WTC11 (cell line): Measurements from ENCODE around the gene POMGNT1. TPM values are rescaled to one million over a fixed set of nuclear protein-coding genes. Genes with fewer than 3 reads are reported as not detected.
A peak's percentile ranks its signal among the peaks of the same experiment; 100 is the strongest.

ENCODE experiments used
- ATAC-seq: fragments of 200-7000 bp; cut with Tn5 transposase; 2 replicates; pipeline ENCODE4 v1.10.0; 2021; ENCODE audit warnings: mild to moderate bottlenecking, moderate library complexity
- CTCF ChIA-PET: fragments of 300-600 bp; sonication (Branson Sonifier 250); formaldehyde crosslinking; loops from one replicate; lab custom pipeline; 2021; ENCODE audit warnings: antibody characterized with exemption; lab: Charles Lee
- POLR2A ChIA-PET: fragments of 350-600 bp; sonication (Branson Sonifier 250); formaldehyde crosslinking; loops from one replicate; lab custom pipeline; 2021; ENCODE audit warnings: antibody characterized with exemption; lab: Charles Lee
- DNase-seq: peaks from one replicate; pipeline ENCODE4 v3.0.0; 2021; ENCODE audit warnings: low spot score
- H3K27ac Mint-ChIP-seq: 2 replicates; pipeline ENCODE4 v1.8.0; 2021; ENCODE audit warnings: mixed read lengths
- H3K27me3 Mint-ChIP-seq: 2 replicates; pipeline ENCODE4 v1.8.0; 2021; ENCODE audit warnings: low read depth, mild to moderate bottlenecking, moderate library complexity, mixed read lengths
- H3K36me3 Mint-ChIP-seq: 2 replicates; pipeline ENCODE4 v1.8.0; 2021; ENCODE audit warnings: mixed read lengths
- H3K4me1 Mint-ChIP-seq: 2 replicates; pipeline ENCODE4 v1.8.0; 2022; ENCODE audit warnings: mixed read lengths
- H3K4me3 Mint-ChIP-seq: 2 replicates; pipeline ENCODE4 v1.8.0; 2021; ENCODE audit warnings: mild to moderate bottlenecking, moderate library complexity, mixed read lengths
- H3K9me3 Mint-ChIP-seq: 2 replicates; pipeline ENCODE4 v1.8.0; 2021; ENCODE audit warnings: mixed read lengths
- AR ChIP-seq: fragments of 250-450 bp; sonication (Bioruptor Pico); IDR thresholded peaks from 2 replicates; pipeline ENCODE4 v1.9.0; 2021; ENCODE audit warnings: mild to moderate bottlenecking
- CBFB ChIP-seq: sonication (generic); formaldehyde crosslinking; IDR thresholded peaks from 2 replicates; pipeline ENCODE4 v1.8.1; 2022; ENCODE audit warnings: mild to moderate bottlenecking, low read depth, missing genetic modification reagents
- CDX4 ChIP-seq: fragments of 250-450 bp; sonication (Bioruptor Pico); IDR thresholded peaks from 2 replicates; pipeline ENCODE4 v1.9.0; 2021; ENCODE audit warnings: moderate library complexity, mild to moderate bottlenecking, inconsistent platforms, borderline replicate concordance
- E2F5 ChIP-seq: sonication (generic); formaldehyde crosslinking; IDR thresholded peaks from 2 replicates; pipeline ENCODE4 v1.8.1; 2022; ENCODE audit warnings: mild to moderate bottlenecking, moderate library complexity, missing genetic modification reagents
- ELF4 ChIP-seq: sonication (generic); formaldehyde crosslinking; IDR thresholded peaks from 2 replicates; pipeline ENCODE4 v1.8.1; 2022; ENCODE audit warnings: low read depth, mild to moderate bottlenecking, moderate library complexity, missing genetic modification reagents
- ETV6 ChIP-seq: sonication (generic); formaldehyde crosslinking; IDR thresholded peaks from 2 replicates; pipeline ENCODE4 v1.8.1; 2022; ENCODE audit warnings: mild to moderate bottlenecking, missing genetic modification reagents
- JAZF1 ChIP-seq: fragments of 250-450 bp; sonication (Bioruptor Pico); IDR thresholded peaks from 2 replicates; pipeline ENCODE4 v1.9.0; 2021; ENCODE audit warnings: moderate library complexity, mild to moderate bottlenecking, inconsistent platforms
- PREB ChIP-seq: sonication (generic); formaldehyde crosslinking; IDR thresholded peaks from 2 replicates; pipeline ENCODE4 v1.8.1; 2022; ENCODE audit warnings: mild to moderate bottlenecking, missing genetic modification reagents, moderate library complexity, borderline replicate concordance
- SMAD3 ChIP-seq: sonication (generic); formaldehyde crosslinking; IDR thresholded peaks from 2 replicates; pipeline ENCODE4 v1.8.0; 2022; ENCODE audit warnings: missing genetic modification reagents, mild to moderate bottlenecking, borderline replicate concordance
- SMAD4 ChIP-seq: sonication (generic); formaldehyde crosslinking; IDR thresholded peaks from 2 replicates; pipeline ENCODE4 v1.8.0; 2022; ENCODE audit warnings: mild to moderate bottlenecking, missing genetic modification reagents
- ZNF263 ChIP-seq: sonication (generic); formaldehyde crosslinking; IDR thresholded peaks from 2 replicates; pipeline ENCODE4 v1.8.1; 2022; ENCODE audit warnings: low read depth, mild to moderate bottlenecking, moderate library complexity, missing genetic modification reagents
- ZNF281 ChIP-seq: sonication (generic); formaldehyde crosslinking; IDR thresholded peaks from 2 replicates; pipeline ENCODE4 v1.8.0; 2023; ENCODE audit warnings: mild to moderate bottlenecking, missing genetic modification reagents
- ZNF512 ChIP-seq: sonication (generic); formaldehyde crosslinking; IDR thresholded peaks from 2 replicates; pipeline ENCODE4 v1.8.1; 2022; ENCODE audit warnings: missing genetic modification reagents, borderline replicate concordance
- total RNA-seq: library from RNA; stranded (reverse); gene quantifications from 3 replicates; pipeline ENCODE4 v1.2.3, GENCODE V29; 2021

POMGNT1 gene
- total RNA-seq, 1 experiment from 2014 or later = 42.5 TPM

GRCh38 chr1:46172321-46172720 lies 25.9 kb downstream of the POMGNT1 start (continued):
- TF ChIP-seq CDX4 (CRISPR knock-in tag) = no peak

GRCh38 chr1:46171871-46172270 lies 26.4 kb downstream of the POMGNT1 start:
- no peak overlapping the region for H3K4me3 Mint-ChIP-seq
- peak; percentile 38 for ATAC-seq
- H3K4me1 Mint-ChIP-seq = peaks cover 19% of the 10 kb centered on the region
- no peak for DNase-seq
- H3K27ac Mint-ChIP-seq = no peak overlapping the region
- H3K27me3 Mint-ChIP-seq = peaks cover 32% of the 10 kb centered on the region
- no peaks in the 10 kb centered on the region for H3K36me3 Mint-ChIP-seq
- no peaks in the 10 kb centered on the region for H3K9me3 Mint-ChIP-seq
- ChIA-PET POLR2A (interaction anchor here (0.6 kb wide), 1 partner anchor 168 kb away, joined by 5 read pairs; no protein-coding TSS in a partner anchor), CTCF (interaction anchor here (0.9 kb wide), 1 partner anchor 52 kb away, joined by 3 read pairs; no protein-coding TSS in a partner anchor)
- no peak for TF ChIP-seq SMAD3 (CRISPR knock-in tag)
- TF ChIP-seq AR (CRISPR knock-in tag) = no peak
- TF ChIP-seq E2F5 = no peak
- no peak for TF ChIP-seq ELF4 (CRISPR knock-in tag)
- no peak for TF ChIP-seq ETV6 (CRISPR knock-in tag)
- no peak for TF ChIP-seq ZNF512 (CRISPR knock-in tag)
- no peak for TF ChIP-seq CBFB (CRISPR knock-in tag)
- TF ChIP-seq SMAD4 = no peak
- TF ChIP-seq PREB = no peak
- no peak for TF ChIP-seq ZNF263 (CRISPR knock-in tag)

GRCh38 chr1:46171351-46171750 lies 26.9 kb downstream of the POMGNT1 start:
- CTCF ChIA-PET = interaction anchor here (0.9 kb wide), 1 partner anchor 52 kb away, joined by 3 read pairs; no protein-coding TSS in a partner anchor
- Mint-ChIP-seq H3K4me1 (peaks cover 25% of the 10 kb centered on the region), H3K4me3 (no peak overlapping the region), H3K27me3 (peaks cover 36% of the 10 kb centered on the region), H3K27ac (no peak overlapping the region), H3K36me3 (no peaks in the 10 kb centered on the region), H3K9me3 (no peaks in the 10 kb centered on the region)
- DNase-seq = no peak
- no peak for ATAC-seq
- POLR2A ChIA-PET = no interaction called here
- TF ChIP-seq JAZF1 (no peak), ZNF281 (CRISPR knock-in tag) (no peak), CDX4 (CRISPR knock-in tag) (no peak)
